Ishikawa (cell line): ENCODE data around the gene BCL6.

Experiments used
- EGR1 ChIP-seq: IDR thresholded peaks from 2 replicates; pipeline ENCODE4 v1.6.1; 2012
- NFIC ChIP-seq: IDR thresholded peaks from 2 replicates; pipeline ENCODE4 v1.6.1; 2012
- RAD21 ChIP-seq: IDR thresholded peaks from 2 replicates; pipeline ENCODE4 v1.6.1; 2012; ENCODE audit warnings: low read depth
- REST ChIP-seq: IDR thresholded peaks from 2 replicates; pipeline ENCODE4 v1.6.1; 2012; ENCODE audit warnings: low read depth, mild to moderate bottlenecking
- TAF1 ChIP-seq: IDR thresholded peaks from 2 replicates; pipeline ENCODE4 v1.6.1; 2012; ENCODE audit warnings: low read depth, mild to moderate bottlenecking
- TCF12 ChIP-seq: IDR thresholded peaks from 2 replicates; pipeline ENCODE4 v1.6.1; 2012; ENCODE audit warnings: low read depth
- TEAD4 ChIP-seq: IDR thresholded peaks from 2 replicates; pipeline ENCODE4 v1.6.1; 2012
- USF1 ChIP-seq: IDR thresholded peaks from 2 replicates; pipeline ENCODE4 v1.6.1; 2012
- ZBTB7A ChIP-seq: IDR thresholded peaks from 2 replicates; pipeline ENCODE4 v1.6.1; 2012; ENCODE audit warnings: low read depth

- TF ChIP-seq TAF1, result no peak
- no peak for TF ChIP-seq REST
- no peak for TF ChIP-seq EGR1
- no peak for TF ChIP-seq RAD21
- TF ChIP-seq TEAD4, result no peak
- TF ChIP-seq TCF12, result no peak
- TF ChIP-seq NFIC, result no peak
- no peak for TF ChIP-seq USF1
- no peak for TF ChIP-seq ZBTB7A
Observed at GRCh38 chr3:187738071-187738330, 7.3 kb downstream of the BCL6 start.
